ENCODE results near the gene SLIT3.

DNA sequence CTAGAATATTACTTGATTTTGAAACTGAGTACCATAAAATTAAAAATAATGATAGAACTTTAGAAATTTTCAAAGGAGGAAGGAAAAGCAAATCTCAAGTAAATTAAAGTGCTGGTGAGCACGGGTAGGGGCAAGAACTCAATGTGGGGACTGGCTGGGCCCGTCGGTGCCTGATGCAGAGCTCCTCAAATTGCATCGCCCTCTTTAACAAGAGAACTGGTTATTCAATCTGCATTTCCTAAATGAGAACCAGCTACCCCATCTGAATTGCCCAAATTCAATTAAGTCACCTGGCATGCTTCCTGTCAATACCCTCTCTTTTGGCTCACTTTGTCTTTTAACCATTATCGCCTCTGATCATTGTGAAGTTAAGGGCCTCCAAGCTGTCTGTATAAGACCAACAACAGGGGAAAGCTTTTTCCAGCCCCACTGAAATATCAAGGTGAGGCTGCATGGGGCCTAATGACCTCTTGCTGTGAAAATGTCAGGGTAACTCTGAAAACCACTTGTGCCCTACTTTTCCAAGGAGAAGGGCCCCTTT, 316.7 kb downstream of the SLIT3 start:
- TF ChIP-seq POLR2A (IDR thresholded peaks at IDR 0.05; ENCODE audit: low read depth, low read length), result no peak
- no peak for TF ChIP-seq POLR2AphosphoS5 (IDR thresholded peaks at IDR 0.05; ENCODE audit: low read depth, low read length)
- no peak for TF ChIP-seq SPI1 (IDR thresholded peaks at IDR 0.05; ENCODE audit: low read depth, low read length)
- TF ChIP-seq TAF1 (IDR thresholded peaks at IDR 0.05; ENCODE audit: low read depth, low read length), result no peak

Measured in GM12891 (cell line).